A172 (cell line): Measurements from ENCODE around the gene EXD3. TPM values are rescaled to one million over a fixed set of nuclear protein-coding genes. Genes with fewer than 3 reads are reported as not detected.
A peak's percentile ranks its signal among the peaks of the same experiment; 100 is the strongest.

Source experiments
- DNase-seq: peaks from one replicate; pipeline ENCODE4 v3.0.0-alpha.2; 2015; ENCODE audit warnings: low spot score
- total RNA-seq: library from RNA; depleted of rRNA; stranded (reverse); fragments of >200 nt; shearing (Covaris generic); gene quantifications from 2 replicates; pipeline ENCODE4 v1.2.3, GENCODE V29; 2014

Gene EXD3
- total RNA-seq, 1 experiment from 2014 or later: 3.4 TPM

DNA sequence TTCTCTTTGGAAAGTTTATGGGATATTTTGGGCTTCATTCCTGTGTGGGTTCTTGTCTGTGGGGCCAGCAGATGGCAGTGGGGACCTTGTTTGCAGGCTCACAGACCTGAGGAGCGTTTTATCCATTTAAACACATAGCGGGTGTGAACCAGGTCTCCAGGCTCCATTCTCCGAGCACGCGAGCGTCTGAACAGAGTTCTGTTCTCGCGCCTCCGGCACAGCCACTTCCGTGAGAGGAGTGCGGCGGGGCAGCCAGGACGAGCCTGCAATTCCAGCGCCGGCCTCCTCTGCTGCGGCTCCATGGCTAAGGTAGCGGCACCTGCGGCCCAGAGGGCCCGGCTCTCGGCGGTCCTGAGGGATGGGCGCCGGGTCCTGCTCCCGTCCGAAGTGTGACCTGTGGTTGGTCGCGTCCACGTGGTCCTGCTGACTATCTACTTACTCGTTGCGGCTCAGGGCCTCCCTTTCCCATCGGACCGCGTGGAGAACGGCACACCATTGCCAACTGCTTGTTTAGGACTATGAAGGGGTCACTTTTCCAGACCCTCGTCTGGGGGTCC, 128.2 kb downstream of the EXD3 start:
- DNase-seq: no peak

DNA sequence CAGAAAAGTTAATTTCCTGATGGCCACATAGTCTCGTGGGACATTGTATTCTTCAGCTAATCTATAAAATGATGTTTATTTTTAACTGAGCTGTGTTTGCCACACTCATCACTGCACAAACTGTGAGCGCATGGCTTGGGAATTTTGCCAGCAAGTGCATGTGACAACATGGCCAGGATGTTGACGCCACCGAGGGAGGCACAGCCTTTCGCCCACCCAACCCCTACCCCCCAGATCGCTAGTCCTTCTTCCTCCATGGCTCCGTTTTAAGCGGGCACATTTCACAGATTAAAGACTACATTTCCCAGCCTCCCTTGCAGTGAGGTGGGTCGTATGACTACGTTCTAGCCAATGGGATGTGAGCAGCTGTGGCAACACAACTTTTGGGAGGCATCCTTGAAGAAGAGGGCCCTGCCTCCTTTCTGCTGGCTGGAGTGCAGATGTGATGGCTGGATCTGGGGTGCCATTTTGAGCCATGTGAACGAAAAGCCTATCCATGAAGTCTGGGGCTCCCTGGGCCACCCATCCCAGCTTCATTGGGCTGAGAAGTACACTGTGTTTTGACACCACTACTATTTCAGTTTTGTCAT, 128.8 kb downstream of the EXD3 start:
- peak; percentile 46 for DNase-seq

DNA sequence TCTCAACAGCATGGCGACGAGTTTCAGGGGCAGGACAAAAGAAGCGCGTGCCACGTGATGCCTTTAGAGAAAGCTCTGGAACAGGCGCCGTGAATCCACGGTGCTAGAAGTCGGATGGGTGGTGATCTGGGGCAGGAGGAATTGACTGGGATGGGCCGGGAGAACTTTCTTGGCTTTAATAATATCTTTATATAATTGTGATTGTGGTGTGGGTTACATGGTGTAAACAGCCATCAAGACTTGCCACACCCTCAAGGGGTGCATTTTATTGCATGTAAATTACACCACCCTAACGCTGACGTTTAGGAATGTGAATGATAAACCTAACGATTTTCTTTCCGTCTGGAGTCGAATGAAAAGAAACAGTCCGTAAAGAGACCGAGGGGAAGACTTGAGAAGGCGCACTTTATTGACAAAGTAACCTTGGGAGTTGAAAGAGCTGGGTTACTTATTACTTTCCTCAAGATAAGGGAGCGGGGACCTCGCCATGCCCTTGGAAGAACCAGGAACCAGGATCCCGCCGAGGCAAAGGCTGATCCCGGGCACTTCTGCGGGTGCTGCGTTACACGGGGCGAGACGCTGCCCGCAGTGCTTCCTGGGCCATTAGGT, 129.4 kb downstream of the EXD3 start:
- DNase-seq: no peak

DNA sequence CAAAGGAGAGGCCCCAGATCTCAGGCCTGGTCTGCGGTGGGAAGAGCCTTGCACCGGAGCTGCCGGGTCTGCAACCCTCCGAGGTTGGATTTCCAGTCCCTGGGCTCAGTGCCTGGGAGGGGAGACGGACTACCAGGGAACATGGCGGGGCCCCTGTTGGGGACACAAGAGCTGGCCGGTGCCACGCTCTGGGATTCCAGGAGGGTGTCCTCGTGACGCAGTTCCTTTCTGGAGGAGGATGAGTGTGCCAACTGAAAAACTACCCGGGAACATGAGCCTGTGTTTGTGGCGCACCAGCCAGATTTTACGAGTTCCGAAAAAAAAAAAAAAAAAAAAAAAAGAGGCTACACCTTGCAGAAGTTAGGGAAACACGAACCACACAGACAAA, 129.9 kb downstream of the EXD3 start:
- DNase-seq: no peak

DNA sequence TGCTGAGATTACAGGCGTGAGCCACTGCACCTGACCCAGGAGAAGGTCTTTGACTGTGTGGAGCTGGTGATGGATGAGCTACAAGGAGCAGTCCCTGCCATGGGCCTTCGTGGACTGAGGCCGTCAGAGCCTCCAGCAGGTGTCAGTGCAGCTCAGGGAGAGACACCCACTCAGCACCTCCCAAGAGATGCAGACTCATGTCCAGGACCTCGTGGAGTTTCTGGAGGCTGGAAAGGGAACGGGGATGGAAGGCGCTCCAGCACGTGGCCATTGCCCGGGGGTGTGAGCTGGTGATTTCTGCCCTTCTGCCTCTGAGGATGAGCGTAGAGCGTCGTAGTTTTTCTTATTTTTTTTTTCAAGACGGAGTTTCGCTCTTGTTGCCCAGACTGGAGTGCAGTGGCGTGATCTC, 136.0 kb downstream of the EXD3 start:
- DNase-seq: peak; percentile 87

DNA sequence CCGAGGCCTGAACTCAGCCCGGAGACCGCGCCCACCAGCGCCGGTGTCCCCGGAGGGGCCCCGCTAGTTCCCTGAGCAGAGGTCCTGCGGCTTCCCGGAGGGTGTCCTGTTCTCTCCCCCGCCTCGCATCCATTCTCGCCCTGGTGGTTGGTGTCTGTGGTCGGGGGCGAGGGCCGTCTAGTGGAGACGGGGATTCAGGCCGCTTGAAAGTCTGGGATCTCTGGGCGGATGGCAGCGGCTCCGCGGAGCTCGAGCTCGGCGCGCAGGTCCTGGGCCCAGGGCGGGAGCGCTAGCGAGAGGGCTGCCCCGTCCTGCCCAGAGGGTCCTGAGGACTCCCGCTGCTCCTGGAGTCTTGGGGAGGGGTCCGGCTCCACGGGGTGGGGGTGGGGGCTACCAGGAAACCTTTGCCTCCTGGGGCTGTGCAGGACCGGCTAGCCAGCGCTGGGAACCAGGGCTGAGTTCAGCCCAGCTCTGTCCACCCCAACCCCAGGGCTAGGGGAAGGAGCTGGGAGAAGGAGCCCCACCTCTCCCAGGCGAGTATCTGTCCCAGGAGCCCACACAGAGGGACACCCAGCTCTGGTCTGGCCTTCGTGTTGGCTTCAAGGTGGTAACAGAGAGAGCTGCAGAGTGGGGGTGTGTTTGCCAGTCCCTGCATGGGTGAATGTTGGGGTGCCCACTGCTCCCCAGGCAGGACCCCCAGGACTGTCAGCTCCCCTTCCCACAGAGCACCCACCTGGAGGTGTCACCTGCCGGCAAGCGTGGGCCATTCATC, 141.4 kb downstream of the EXD3 start:
- DNase-seq: no peak

DNA sequence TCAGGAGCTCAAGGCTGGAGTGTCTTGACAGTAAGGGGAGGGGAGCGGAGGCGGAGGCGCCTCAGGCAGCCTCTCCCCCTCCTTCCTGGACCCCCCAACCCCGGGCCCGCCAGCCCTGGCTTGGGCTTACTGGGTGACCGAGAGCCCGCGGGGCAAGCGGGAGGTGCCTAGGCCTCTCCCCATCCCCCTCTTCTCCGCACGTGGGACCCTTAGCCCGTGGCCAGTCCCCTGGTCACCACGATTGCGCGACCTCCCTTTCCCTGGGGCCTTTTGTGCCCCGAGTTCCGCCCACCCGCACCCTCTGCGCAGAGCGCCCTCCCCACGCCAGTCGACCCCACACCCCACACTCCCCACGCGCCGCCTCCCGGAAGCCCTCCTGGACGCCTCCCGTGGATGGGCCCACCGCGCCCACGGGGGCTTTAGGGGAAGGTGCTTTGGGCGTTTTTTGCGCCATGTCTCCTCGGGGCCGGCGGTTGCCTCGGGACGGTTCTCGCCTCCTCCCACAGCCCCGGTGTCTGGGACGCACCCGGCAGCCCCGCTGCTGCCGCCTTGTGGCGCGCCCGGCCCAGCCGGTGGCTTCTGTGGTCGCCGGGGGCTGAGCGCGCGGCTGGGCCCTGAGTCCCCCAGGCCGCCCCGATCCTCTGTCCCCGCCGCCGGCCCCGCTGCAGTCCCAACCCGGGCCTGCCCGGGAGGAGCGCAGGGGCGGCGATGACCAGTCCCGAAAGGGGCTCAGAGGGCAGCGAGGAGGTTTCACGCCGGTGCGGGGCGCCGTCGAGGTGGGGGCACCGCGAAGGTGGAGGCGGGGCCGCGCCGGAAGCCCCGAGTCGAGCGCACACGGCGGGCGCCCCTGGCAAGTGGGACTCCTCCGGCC, 142.3 kb downstream of the EXD3 start:
- DNase-seq: no peak

DNA sequence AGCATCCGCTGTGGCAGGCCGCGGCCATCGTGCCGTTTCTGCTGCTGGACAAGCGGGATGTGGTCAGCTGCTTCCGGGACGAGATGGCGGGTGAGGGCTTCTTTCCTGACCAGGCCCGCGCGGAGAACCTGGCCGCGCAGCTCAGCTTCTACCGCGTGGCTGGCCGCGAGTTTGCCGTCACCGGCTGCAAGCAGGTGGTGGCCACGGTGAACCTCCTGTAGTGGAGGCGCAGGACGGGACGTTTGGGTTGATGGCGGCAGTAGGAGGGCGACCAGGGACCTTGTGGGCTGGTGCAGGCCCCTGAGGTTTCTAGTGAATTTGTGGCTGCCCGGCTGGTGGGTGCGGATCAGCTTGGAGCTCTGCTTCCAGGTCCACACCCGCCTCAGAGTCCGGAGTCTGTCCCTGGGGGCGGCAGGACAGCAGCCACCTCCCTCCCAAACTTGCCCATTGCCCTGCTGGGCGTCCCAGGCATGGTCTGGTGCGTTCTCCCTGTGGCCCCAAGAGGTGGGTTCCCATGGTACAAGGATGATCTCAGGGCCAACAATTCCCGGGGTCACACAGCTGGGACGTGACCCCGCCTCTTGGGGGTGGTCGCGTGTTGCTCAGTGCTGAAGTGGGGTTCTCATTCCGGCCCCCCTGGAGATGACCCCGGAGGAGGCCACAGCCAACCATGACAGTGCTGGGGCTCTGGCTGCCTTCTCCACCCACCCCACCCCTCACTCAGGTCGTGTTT, 143.1 kb downstream of the EXD3 start:
- no peak for DNase-seq

DNA sequence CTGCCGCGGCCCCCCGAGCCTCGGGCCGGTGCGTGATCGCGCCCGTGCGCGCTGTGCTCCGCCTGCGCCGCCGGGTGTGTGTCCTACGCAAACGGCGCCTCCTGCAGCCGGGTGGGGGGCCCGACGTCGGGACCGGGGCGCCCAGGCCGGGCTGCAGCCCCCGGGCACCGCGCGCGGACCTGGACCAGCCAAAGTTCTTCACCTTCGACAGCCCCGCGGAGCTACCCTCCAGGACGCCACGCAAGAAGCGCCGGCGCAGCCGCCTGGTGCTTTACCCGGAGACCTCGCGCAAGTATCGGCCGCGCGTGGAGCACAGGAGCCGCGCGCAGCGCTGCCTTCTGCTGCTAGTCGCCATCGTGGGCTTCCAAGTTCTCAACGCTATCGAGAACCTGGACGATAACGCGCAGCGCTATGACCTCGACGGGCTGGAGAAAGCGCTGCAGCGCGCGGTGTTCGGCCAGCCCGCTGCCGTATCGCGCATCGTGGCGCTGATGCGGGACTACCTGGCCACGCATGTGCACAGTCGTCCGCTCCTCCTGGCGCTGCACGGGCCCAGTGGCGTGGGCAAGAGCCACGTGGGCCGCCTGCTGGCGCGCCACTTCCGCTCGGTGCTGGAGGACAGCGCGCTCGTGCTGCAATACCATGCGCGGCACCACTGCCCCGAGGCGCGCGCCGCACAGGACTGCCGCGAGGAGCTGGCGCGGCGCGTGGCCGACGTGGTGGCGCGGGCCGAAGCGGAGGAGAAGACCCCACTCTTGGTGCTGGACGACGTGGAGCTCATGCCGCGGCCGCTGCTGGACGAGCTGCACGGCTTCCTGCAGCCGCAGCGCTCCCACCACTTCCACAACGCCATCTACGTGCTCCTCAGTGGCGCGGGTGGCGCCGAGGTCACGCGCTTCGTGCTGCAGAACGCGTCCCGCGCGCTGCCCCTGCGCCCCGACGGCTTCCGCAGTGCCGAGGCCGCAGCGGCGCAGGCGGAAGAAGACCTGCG, 143.9 kb downstream of the EXD3 start:
- DNase-seq: no peak

DNA sequence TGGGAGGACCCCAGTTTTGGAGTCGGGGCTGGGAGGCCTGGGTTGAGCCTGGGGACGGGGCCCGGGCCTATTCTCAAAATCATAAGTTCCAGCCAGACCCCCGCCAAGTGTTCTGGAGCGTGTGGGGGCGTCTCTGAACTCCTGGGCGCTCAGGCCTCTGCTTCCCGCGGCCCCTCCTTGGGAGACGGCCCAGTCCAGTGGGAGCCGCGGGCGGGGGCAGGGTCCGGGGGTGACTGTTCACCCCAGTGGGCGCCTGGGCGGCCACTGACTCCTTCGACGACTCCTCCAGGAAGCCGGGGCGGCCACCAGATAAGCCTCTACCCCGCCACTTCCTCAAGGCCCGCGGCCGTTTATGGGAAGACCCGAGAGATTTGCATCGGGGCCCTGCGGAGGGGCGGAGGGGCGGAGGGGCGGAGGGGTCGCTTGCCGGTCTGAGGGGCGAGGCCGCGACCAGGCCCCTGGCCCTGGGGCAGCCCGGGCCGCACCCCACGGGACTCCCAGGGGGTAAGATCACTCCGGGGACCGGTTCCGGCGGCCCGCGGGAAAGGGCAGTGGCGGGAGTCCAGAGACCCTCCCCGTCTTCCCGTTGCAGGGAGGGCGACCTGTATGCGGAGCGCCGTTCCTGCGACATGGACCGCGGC, 144.8 kb downstream of the EXD3 start:
- DNase-seq: no peak

DNA sequence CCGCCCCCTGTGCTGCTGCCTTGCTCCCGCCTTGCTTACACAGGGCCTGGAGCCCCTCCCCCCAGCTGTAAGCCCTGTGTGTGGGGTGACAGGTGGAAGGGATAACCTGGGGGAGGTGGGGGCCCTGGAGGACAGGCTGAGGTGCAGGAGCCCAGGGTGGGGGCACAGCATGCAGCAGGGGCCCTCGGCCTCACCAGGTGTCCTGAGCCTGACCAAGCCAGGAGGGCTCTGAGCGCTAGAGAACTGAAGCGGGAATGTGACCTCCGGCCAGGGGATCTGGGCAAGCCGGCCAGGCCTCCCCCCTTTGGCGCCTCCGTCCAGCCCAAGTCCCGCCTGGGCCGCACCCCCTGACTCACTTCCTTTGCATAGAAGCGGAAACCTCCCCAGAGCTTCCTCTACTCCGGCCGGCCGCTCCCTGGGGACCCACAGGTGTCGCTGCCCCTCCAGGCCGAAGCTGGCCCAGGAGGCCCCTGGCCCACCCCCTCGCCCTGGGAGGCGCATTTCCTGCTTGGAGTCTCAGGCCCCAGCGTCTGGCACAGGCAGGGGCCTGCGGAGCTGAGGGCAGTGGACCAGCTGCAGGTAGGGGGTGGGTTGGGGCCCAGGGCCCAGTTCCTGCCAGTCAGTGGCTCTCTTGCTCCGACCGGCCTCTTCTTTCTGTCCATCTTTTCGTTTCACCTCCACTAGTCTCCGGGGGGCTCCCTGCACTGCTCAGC, 145.5 kb downstream of the EXD3 start, which contains the start of gene TOR4A:
Gene TOR4A (plus strand): TSS at position 398 of the 713 bp plus-strand sequence. CDS start 964 bp downstream, outside the sequence.
- peak; percentile 98 for DNase-seq

DNA sequence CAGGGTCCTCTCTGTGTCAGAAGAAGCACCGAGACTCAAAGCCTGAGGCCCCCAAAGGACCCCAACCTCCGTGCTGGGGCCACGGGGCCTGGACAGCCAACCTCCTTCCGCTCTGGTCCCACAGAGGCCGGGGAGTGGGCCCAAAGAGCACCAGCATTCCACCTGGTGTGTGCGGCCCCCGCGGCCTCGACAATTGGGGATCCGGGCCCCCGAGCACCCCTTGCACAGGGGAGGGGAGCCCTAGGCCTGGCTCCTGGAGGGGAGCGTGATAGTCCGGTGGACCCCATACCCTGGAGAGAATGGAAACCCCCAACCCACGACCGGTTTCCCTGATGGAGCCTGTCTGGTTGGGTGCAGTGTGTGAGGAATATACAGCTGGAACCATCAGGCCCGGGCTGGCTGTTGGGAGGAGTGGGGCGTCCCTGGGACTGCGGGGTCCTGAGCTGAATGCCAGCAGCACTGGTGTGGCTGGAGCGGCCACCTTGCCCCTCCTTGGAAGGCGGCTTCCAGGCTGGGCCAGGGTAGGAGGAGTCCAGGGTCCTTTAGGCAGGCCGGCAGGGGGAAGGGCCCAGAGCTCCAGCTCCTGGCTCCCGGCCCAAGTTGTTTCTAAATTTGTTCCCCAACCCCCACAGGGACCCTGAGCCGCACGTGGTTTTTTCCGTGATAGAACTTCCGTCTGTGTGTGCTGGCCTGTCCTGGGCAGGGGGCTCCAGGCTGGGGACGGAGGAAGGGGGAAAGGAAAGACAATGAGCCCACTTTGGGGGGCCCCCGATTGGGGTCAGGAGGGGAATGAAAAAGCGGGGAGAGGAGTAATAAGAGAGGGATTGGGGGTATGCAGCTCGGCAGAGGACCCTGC, 146.3 kb downstream of the EXD3 start:
- DNase-seq: peak; percentile 83

DNA sequence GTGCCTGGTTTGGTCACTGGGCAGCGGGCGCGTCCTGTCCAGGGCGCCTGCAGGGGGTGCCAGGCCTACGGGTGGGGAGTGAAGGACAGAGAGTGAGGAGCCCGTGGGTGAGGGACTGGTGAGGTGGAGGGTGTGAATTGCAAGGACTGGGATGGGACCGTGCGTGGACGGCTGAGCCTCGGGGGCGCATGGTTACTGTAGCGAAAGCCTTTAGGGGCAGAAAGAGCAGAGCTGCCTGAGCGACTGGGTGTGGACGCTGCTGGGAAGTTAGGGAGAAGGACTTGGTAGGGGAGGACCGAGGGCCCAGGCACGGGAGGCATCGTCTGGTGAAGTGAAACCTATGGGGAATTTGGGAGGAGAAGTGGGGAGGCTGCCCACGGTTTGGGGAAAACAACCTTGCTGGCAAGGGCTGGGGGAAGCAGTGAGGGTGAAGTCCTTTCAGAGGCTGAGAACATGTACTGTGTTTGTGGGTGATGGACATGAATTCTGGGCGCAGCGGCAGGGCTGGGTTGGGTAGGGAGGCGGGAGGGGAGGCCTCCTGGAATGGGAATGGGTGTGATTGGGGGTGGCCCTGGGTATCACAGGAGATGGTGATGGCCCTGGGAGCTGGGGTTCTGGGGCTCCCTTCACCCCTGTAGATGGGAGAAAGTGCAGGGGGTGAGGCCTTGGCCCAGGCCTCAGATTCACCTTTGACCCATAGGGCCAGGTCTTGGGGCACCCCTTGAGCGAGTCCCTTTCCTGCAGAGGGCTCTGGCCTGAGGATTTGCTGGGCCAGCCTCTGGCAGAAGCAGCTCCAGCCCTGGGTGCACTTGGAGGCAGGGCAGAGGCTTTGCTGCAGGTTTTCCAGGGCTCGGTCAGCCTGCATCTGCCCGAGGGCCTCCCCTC, 147.1 kb downstream of the EXD3 start:
- DNase-seq: no peak

DNA sequence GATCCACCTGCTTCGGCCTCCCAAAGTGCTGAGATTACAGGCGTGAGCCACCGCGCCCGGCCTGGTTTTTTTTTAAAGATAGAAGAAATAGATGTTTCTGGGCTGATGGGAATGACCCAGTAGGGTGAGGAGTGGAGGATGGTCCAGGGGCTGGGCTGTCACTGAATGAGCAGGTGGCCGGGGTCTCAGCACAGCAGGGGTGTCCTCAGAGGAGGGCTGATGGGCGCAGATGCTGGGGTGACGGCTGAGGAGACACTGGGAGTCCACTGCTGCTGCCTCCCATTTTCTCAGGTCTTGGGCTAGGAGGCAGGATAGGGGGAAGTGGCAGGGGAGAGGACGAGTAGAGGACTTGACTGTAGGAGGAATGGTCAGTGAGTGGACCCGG, 147.8 kb downstream of the EXD3 start:
- DNase-seq: no peak

DNA sequence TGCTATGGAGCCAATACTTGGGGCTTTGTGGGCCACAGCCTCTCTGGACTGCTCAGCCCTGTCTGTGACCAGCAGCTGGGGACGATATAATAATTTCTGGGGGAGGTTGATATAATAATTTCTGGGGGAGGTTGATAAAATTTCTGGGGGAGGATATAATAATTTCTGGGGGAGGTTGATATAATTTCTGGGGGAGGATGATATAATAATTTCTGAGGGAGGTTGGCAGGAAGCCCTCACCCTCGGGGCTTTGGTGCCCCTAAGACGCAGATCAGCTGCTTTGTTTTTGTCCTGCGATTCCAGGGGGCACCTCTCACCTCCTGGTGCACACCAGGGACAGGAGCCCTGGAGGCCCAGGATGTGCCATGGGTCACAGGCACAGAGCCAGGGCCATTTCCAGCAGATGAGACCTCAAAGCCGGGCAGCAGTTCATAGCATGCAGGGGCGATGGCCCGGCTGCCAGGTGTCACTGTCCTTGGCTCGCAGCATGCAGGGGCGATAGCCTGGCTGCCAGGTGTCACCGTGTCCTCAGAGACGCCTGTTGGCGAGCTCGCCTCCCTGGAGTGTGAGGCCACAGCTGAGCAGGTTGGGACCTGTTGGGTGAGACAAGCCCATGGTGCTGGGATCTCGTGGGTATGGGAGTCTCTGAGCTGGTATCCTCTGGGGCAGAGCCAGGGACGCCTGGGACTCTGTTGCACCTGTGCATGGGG, 149.2 kb downstream of the EXD3 start:
- no peak for DNase-seq

DNA sequence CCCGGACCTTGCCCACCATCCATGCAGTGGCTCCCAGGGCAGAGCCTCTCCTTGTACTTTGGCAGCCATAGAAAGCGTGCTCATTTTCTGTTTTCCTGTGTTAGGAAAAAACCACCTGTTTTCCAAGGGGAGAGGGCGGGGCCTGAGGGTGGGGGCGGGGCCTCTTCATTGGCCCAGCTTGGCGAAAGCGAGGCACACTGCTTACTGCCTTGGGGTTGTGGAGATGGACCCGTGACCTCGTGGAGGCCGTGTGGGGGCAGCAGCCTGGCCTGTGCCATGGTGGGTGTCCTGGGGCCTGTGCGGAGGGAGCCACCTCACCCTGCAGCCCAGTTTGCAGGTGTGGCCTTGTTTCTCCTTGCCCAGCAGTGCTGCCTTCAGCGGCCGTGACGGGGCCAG, 149.9 kb downstream of the EXD3 start:
- no peak for DNase-seq
